Stimulated activated naive CD8-positive, alpha-beta T cell treated with anti-CD3 and anti-CD28 coated beads, Interleukin-15, Interleukin-2, amounts not matched to agents 100 ng/mL and 50 ng/mL, for 24 hours (primary cell): ENCODE results near the gene BRPF3.

Experiments
- H3K27ac Mint-ChIP-seq: one replicate; pipeline ENCODE4 v1.8.0; 2021; ENCODE audit warnings: mild to moderate bottlenecking, mixed read lengths
- H3K27me3 Mint-ChIP-seq: one replicate; pipeline ENCODE4 v1.8.0; 2021; ENCODE audit warnings: mixed read lengths
- H3K36me3 Mint-ChIP-seq: one replicate; pipeline ENCODE4 v1.8.0; 2021; ENCODE audit warnings: low read depth, mixed read lengths
- H3K4me1 Mint-ChIP-seq: one replicate; pipeline ENCODE4 v1.8.0; 2021; ENCODE audit warnings: low read depth, mixed read lengths
- H3K4me3 Mint-ChIP-seq: one replicate; pipeline ENCODE4 v1.8.0; 2021; ENCODE audit warnings: mild to moderate bottlenecking, mixed read lengths
- H3K9me3 Mint-ChIP-seq: one replicate; pipeline ENCODE4 v1.8.0; 2021; ENCODE audit warnings: mixed read lengths

Gene BRPF3

DNA sequence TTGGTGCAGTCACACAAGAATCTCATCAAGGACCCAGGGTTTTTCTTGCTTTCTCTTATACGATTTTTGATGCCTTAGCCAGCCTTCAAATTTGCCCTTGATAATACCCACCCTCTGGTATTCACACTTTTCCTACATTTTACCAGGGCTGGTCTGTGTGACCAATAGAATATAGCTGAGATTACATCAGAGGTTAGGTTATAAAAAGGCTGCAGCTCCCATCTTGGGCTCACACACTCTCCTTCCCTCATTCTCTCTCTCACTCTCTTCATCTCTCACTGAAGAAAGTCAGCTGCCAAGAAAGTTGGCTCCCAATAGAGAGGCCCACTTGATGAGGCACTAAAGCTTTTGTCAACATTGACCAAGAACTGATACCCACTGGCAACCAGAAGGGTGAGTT, 69.2 kb downstream of the BRPF3 start:
- peaks cover 4% of the 10 kb centered on the region for H3K27me3 Mint-ChIP-seq
- H3K4me1 Mint-ChIP-seq = no peaks in the 10 kb centered on the region
- H3K4me3 Mint-ChIP-seq = no peak overlapping the region
- H3K36me3 Mint-ChIP-seq = no peaks in the 10 kb centered on the region
- H3K9me3 Mint-ChIP-seq = peaks cover 6% of the 10 kb centered on the region
- no peak overlapping the region for H3K27ac Mint-ChIP-seq

DNA sequence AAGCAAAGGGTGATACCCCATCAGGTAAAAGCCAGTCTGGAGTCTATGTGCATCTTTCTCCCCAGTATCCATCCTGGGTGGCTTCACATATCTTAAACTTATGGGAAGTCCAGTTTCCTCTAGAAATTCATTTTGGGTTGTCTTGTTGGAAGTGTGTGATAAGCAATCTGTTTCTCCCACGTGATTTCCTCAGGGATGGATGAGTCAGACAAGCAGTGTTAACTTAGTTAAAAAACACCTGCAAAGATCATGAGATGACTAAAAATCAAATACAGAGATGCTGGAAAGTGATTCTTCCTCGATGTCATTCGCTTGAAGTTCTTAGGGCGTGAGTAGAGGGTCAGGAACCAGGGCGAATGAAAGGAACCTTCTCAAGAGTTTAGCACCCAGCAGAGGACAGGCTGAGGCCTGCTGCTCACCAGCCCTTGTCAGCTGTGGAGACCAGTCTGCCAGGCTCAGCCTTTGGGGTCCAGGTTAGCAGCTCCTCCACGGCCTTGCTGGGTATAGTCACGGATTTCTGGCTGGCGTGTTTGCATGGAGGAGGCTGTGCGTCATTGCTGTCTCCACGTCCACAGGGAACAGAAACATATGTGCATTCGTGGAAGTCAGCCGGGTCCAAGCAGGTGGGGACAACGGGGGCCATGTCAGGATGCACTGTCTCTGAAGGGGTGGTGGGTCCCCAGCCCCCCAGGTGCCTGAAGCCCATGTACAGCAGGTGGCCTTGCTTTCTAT, 70.5 kb downstream of the BRPF3 start:
- H3K9me3 Mint-ChIP-seq = peaks cover 6% of the 10 kb centered on the region
- H3K27me3 Mint-ChIP-seq = peaks cover 8% of the 10 kb centered on the region
- no peak overlapping the region for H3K27ac Mint-ChIP-seq
- H3K36me3 Mint-ChIP-seq = no peaks in the 10 kb centered on the region
- no peaks in the 10 kb centered on the region for H3K4me1 Mint-ChIP-seq
- H3K4me3 Mint-ChIP-seq = no peak overlapping the region

DNA sequence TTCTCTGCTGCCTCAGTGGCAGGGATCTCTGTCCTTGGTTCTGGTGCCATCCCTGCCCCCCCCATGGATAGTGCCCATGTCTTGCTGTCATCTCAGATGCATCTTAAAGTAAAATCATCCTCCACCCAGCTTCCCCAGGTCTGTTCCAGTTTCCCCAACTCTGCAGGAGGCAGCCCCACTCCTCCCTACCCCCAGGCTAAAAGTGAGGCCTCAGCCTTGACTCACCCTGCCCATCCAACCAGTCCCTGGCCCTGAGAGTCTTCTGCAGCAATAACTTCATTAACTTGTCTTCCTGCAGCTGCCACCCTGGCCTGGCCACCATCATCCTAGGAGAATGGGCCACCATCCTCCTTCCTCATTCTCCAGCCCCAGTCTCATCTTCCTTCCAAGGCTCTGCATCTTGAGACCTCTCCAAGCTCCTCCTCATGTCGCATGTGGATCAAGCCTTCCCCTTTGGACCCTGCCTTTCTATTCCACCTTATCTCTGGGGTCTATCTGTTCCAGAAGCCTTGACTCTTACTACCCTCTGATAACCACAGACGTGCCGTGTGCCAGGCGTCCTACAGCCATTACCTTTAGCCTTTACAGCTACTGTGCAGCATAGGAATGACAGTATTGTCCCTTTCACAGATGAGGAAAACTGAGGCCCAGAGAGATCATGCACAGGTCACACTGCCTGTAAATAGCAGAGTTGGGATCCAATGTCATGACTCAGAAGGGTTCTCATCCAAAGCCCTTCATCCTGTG, 71.4 kb downstream of the BRPF3 start:
- no peak overlapping the region for H3K4me3 Mint-ChIP-seq
- H3K9me3 Mint-ChIP-seq = peaks cover 6% of the 10 kb centered on the region
- H3K27me3 Mint-ChIP-seq = peaks cover 8% of the 10 kb centered on the region
- H3K36me3 Mint-ChIP-seq = no peaks in the 10 kb centered on the region
- H3K4me1 Mint-ChIP-seq = no peaks in the 10 kb centered on the region
- H3K27ac Mint-ChIP-seq = no peak overlapping the region

DNA sequence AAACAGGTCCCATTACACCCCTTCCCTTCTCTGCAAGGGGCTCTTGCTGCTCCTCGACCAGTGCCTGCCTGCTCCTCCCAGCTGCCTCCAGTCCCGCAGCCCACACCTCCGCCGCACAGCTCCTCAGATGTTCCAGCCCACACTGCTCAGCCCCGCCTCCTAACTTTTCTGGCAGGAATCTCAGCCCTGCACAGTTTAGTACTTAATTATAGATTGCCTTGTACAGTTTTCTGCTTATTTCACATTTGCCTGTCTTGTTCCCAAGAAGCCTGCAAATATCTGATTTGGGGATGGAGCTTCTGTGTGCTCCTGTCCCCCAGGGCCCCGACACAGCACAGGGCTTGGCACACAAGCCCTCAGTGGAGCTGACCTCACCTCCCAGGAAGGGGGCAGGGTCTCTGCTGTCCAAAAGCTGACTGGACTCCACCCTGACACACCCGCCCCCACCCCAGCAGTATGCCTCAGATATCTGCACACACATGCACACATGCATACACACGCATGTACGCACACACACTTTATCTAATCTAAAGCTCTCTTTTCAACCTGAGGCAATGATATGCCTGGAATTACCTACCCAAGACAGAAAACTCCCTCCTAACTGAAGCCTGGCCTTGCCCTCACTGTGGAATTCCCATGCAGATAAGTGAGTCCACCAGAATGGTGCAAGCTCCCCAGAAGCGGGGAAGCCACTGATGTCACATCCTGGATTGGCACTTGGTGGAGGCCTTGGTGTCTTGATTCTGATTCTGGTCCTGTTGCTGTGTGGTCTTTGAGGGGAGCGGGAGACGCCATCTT, 72.1 kb downstream of the BRPF3 start:
- no peak overlapping the region for H3K27ac Mint-ChIP-seq
- H3K9me3 Mint-ChIP-seq = peaks cover 6% of the 10 kb centered on the region
- H3K27me3 Mint-ChIP-seq = peaks cover 10% of the 10 kb centered on the region
- H3K4me1 Mint-ChIP-seq = no peaks in the 10 kb centered on the region
- no peaks in the 10 kb centered on the region for H3K36me3 Mint-ChIP-seq
- H3K4me3 Mint-ChIP-seq = no peak overlapping the region

DNA sequence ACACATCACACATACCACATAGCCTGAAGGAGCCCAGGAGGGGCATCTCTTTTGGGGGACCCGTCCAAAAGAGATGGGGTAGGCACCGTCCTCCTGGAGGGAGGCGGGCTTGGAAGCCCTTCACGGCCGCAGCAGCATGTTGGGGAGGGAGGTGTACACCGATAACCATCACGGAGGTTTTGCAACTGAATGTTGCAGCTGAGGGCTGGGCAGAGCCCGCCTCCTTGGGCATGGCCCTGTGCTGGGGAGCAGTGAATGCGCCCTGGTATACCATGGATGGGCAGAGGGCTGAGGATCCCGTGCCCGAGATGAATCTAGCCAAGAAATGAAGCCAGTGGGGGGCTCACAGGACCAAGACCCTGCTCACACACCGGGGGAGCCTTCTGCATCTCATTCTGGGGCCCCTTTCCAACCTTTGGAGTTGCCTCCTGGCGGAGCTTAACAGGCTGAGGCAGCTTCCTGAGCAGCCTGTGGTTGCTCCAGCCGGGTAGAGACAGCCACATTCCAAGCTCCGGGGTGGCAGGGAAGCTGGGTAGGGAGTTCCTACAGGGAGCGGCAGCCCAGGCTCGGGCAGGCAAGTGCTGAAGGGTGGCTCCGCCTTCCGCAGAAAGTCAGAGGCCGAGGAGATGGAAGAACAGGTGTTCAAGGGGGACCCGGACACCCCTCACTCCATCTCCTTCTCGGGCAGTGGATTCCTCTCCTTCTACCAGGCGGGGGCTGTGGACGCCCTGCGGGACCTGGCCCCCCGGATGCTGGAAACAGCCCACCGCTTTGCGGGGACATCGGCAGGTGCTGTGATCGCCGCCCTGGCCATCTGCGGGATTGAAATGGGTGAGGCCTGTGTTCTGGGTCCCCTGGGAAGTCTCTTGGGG, 73.5 kb downstream of the BRPF3 start, which contains the start of gene PNPLA1:
Gene PNPLA1, plus strand, starts transcription at position 227 of the 872 bp plus-strand sequence. Its CDS starts 400 bp downstream, at position 627.
- peaks cover 15% of the 10 kb centered on the region for H3K27me3 Mint-ChIP-seq
- H3K9me3 Mint-ChIP-seq = peaks cover 6% of the 10 kb centered on the region
- H3K27ac Mint-ChIP-seq = no peak within 1 kb of the TSS
- no peaks in the 10 kb centered on the region for H3K4me1 Mint-ChIP-seq
- H3K36me3 Mint-ChIP-seq = no peaks in the 10 kb centered on the region
- H3K4me3 Mint-ChIP-seq = no peak within 1 kb of the TSS

DNA sequence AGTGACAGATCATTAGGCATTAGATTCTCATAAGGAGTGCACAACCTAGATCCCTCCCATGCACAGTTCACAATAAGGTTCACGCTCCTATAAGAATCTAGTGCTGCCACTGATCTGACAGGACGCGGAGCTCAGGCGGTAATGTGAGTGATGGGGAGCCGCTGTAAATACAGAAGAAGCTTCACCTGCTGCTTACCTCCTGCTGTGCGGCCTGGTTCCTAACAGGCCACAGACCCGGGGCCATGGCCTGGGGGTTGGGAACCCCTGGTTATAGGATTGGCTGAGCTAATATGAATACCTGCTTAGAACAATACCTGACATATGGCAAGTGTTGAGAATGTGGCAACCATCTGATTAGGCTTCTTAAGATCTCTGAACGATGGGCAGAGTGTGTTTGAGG, 75.7 kb downstream of the BRPF3 start:
- no peak overlapping the region for H3K4me3 Mint-ChIP-seq
- no peaks in the 10 kb centered on the region for H3K9me3 Mint-ChIP-seq
- H3K36me3 Mint-ChIP-seq = no peaks in the 10 kb centered on the region
- no peaks in the 10 kb centered on the region for H3K4me1 Mint-ChIP-seq
- H3K27ac Mint-ChIP-seq = no peak overlapping the region
- H3K27me3 Mint-ChIP-seq = peaks cover 22% of the 10 kb centered on the region

DNA sequence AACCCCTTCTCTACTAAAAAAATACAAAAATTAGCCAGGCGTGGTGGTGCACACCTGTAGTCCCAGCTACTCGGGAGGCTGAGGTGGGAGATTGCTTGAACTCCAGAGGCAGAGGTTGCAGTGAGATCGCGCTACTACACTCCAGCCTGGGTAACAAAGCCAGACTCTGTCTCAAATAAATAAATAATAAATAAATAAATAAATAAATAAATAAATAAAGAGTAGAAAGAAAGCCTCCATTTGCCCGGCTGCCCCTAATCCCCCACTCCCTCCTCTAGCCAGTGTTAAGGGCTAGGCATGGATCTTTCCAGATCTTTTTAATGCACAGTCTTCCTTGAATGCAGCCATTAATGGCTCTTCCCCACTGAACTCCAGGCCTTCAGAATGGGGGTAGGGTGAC, 76.5 kb downstream of the BRPF3 start:
- Mint-ChIP-seq H3K4me1 (no peaks in the 10 kb centered on the region), H3K9me3 (no peaks in the 10 kb centered on the region), H3K27me3 (peaks cover 22% of the 10 kb centered on the region), H3K27ac (no peak overlapping the region), H3K4me3 (no peak overlapping the region), H3K36me3 (no peaks in the 10 kb centered on the region)

DNA sequence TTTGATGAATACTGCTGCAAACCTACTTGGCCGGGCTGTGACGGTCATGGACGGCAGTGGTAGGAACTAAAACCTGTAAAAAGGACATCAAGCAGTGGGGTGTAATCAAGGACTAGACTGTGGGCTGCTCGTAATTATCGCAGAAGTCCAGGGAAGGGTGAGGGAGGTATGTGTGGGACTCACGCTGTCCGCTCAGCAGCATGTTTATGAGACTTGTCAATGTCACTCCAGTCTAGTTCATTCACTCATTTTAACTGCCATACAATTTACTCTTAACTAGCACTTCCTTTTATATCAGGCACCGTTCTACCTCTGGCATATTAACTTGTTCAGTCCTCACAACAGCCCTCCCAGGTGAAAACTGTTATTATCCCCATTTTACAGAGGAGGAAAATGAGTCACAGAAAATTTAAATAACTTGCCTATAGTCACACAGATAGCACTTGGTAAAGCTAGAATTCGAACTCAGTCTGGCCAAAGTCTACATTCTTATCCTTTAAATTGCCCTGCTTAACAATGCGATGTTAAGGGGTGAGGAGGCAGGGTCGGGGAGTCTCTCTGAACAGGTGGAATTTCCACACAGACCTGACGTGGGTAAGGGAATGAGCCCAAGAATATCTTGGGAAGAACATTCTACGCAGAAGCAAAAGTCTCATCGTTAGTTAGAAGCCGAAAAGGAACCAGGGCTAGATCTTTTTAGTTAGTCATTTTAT, 77.4 kb downstream of the BRPF3 start:
- Mint-ChIP-seq H3K27me3 (peaks cover 22% of the 10 kb centered on the region), H3K4me3 (no peak overlapping the region), H3K36me3 (no peaks in the 10 kb centered on the region), H3K27ac (no peak overlapping the region), H3K4me1 (no peaks in the 10 kb centered on the region), H3K9me3 (no peaks in the 10 kb centered on the region)

DNA sequence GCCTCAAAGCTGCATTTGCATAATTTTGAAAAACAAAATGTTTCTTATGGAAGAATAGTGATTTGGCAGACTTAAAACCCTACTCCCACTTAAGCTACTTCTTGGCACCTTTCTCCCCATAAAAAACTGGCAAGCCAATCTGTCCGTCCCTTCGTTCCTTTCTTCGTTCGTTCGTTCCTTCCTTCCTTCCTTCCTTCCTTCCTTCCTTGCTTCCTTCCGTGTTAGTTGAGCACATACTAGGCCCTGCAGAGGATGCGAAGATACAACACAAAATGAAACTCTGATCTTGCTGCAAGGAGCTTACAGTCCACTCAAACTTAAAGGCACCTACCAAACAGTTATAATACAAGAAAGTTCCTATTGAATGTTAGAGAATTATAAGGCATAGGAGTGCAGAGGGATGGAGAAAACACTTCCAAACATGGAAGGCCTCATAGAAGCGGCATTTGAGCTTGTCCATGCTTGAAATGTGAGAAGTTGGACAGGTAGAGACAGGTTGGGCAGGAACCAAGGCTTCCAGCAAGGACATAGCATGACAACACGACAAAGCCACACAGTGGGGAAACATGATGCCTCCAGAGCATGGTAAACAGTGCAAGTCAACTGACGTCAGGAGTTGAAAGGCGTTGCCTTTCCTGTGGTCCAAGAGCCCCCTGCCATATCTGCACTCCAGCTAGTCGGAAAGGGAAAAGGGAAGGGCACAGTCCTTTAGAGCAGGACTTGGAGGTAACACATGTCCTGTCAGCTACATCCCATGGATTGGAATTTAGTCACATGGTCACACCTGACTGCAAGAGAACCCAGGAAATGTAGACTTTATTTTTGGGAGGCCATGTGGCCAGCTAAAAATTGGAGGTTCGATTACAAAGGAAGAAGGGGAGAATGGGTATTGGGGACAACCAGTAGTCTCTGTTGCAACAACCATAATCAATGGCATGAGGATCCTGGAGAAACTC, 80.3 kb downstream of the BRPF3 start:
- Mint-ChIP-seq H3K9me3 (no peaks in the 10 kb centered on the region), H3K4me3 (no peak overlapping the region), H3K4me1 (no peaks in the 10 kb centered on the region), H3K27me3 (peaks cover 27% of the 10 kb centered on the region), H3K36me3 (no peaks in the 10 kb centered on the region), H3K27ac (no peak overlapping the region)

DNA sequence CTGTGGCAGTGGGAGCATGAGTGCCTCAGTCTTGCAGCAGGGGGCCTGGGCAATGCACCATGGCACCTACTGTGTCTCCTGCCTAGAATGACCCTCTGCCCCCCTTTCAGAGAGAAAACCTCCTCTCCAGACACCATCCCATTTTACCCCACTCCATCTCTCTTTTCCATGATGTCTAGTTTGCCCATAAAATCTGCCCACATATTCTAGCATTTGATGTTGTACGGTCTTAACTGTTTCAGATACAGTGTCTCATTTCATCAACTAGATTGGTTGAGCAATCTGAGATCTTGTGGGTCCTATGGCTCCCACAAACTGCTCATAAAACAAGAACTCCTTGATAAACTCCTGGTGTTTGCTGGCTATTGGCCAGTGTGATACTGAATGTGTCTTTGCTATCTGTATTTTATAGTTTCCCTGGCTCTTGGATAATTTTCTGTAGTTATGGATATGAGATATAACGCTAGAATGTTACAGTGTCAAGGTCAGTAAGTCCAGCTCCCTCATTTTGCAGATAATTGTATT, 81.5 kb downstream of the BRPF3 start:
- H3K27ac Mint-ChIP-seq = no peak overlapping the region
- peaks cover 27% of the 10 kb centered on the region for H3K27me3 Mint-ChIP-seq
- H3K4me3 Mint-ChIP-seq = no peak overlapping the region
- H3K36me3 Mint-ChIP-seq = no peaks in the 10 kb centered on the region
- no peaks in the 10 kb centered on the region for H3K4me1 Mint-ChIP-seq
- no peaks in the 10 kb centered on the region for H3K9me3 Mint-ChIP-seq

DNA sequence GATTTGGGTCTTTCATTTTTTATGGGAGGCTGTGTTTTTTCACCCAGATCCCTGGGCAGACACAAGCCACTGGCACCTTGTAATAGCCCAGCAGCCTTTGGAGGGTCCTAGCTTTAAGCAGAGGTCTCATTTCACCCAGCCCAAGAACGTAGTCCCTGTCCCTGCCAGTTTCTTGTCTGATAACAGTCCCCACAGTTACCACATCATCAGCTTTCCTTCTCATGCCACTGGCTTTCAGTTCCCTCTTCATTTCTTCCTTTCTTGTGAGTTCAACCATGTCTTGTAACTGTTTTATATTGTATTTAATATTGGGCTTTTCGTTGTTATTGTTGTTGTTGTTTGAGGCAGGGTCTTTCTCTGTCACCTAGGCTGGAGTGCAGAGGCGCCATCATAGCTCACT, 83.9 kb downstream of the BRPF3 start:
- Mint-ChIP-seq H3K27ac (no peak overlapping the region), H3K9me3 (no peaks in the 10 kb centered on the region), H3K36me3 (no peaks in the 10 kb centered on the region), H3K4me1 (no peaks in the 10 kb centered on the region), H3K27me3 (peaks cover 37% of the 10 kb centered on the region), H3K4me3 (no peak overlapping the region)

DNA sequence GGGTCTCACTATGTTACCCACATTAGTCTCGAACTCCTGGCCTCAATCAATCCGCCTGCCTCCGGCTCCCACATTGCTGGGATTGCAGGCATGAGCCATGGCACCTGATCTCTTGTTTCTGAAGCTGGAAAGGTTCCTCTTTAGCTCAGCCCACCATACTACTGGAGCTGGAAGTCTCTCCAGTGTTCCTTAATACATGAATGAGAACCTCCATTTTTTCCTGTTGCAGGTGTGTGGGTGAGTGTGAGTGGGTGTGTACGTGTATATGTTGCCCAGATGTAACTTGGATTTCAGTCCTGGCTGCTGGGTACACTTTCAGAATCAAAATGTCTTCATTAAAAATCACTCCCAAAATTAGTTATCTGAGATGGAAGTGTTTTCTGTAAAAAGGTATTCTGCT, 84.4 kb downstream of the BRPF3 start:
- H3K4me3 Mint-ChIP-seq = no peak overlapping the region
- H3K27ac Mint-ChIP-seq = no peak overlapping the region
- H3K4me1 Mint-ChIP-seq = no peaks in the 10 kb centered on the region
- H3K27me3 Mint-ChIP-seq = peaks cover 39% of the 10 kb centered on the region
- no peaks in the 10 kb centered on the region for H3K36me3 Mint-ChIP-seq
- H3K9me3 Mint-ChIP-seq = no peaks in the 10 kb centered on the region
